Aorta (tissue), 5 donors: ENCODE measurements around the gene TMEM181. TPM values are rescaled to one million over a fixed set of nuclear protein-coding genes. Genes with fewer than 3 reads are reported as not detected.
A peak's percentile ranks its signal among the peaks of the same experiment; 100 is the strongest.

ENCODE experiments used
- ATAC-seq: fragments of 200-7000 bp; cut with Tn5 transposase; one replicate; pipeline ENCODE4 v1.9.1; 2022; ENCODE audit warnings: moderate library complexity; ENCODE audit not compliant: low FRiP score
- DNase-seq, 2 donors: peaks; one replicate each; pipeline ENCODE4 v3.0.0-alpha.2; 2020
- H3K27ac ChIP-seq, 2 donors: one replicate each; pipeline ENCODE4 v1.5.1; 2013; ENCODE audit warnings: low read length in 2 of 2, mild to moderate bottlenecking in 2 of 2, moderate library complexity in 2 of 2, control low read depth in 1 of 2, inconsistent platforms in 1 of 2, low read depth in 1 of 2
- H3K27me3 ChIP-seq, 2 donors: one replicate each; pipeline ENCODE4 v1.6.1; 2013; ENCODE audit warnings: control low read depth in 1 of 2, low read length in 1 of 2, mild to moderate bottlenecking in 1 of 2, moderate library complexity in 1 of 2; ENCODE audit not compliant: insufficient read depth in 2 of 2, control insufficient read depth in 1 of 2
- H3K36me3 ChIP-seq, 2 donors: one replicate each; pipeline ENCODE4 v1.6.1; 2013; ENCODE audit warnings: control low read depth in 1 of 2, low read length in 1 of 2, mild to moderate bottlenecking in 1 of 2; ENCODE audit not compliant: insufficient read depth in 2 of 2, control insufficient read depth in 1 of 2
- H3K4me1 ChIP-seq, 2 donors: one replicate each; pipeline ENCODE4 v1.6.1; 2013; ENCODE audit warnings: low read length in 2 of 2, control low read depth in 1 of 2, mild to moderate bottlenecking in 1 of 2, moderate library complexity in 1 of 2; ENCODE audit not compliant: insufficient read depth in 2 of 2, control insufficient read depth in 1 of 2
- H3K4me3 ChIP-seq, 2 donors: one replicate each; pipeline ENCODE4 v1.5.1; 2013; ENCODE audit warnings: low read length in 2 of 2, control low read depth in 1 of 2, mild to moderate bottlenecking in 1 of 2
- H3K9me3 ChIP-seq: one replicate; pipeline ENCODE4 v1.6.1; 2013; ENCODE audit warnings: mild to moderate bottlenecking, low read length; ENCODE audit not compliant: control insufficient read depth
- WGBS, 2 donors: extraction: QIAGEN DNeasy Blood & Tissue Kit; methylation state at CpG; one replicate each; pipeline ENCODE4 v1.1.7; 2013; 5-methylcytosine and 5-hydroxymethylcytosine counted together
- intact Hi-C, 2 donors: fragments of 100-400 bp; cut with DNase I; formaldehyde crosslinking; loops; one replicate each; pipeline versions ENCODE4 v1.14.2 to v1.15.0; 2022
- polyA plus RNA-seq, 2 donors: library from polyadenylated mRNA; stranded (reverse); fragments of 200-250 nt; gene quantifications; one replicate each; pipeline ENCODE4 v1.2.3, GENCODE V29; 2013
- total RNA-seq, 2 donors: library from RNA; stranded (reverse); fragmentation: NEBNext Ultra II Directional; extraction: Animal tissue kit (Norgen Biotek cat#: 25700); gene quantifications; one replicate each; pipeline ENCODE4 v1.2.1, GENCODE V29; 2021
- donor health status: healthy with polysubstance abuse.
- donor health status: Bipolar disorder and iron deficiency.
- donor health status: DM: no; HTN: no; CAD: no.
- donor health status: DM: no; HTN: no; CAD: no.
- donor health status: DM: yes; HTN: yes; CAD: no.

TMEM181 gene
- total and polyA plus RNA-seq, 4 donors: 7.4 to 25.9 (median 17.9) TPM

GRCh38 chr6:158565482-158566040, 5.7 kb downstream of the TMEM181 start:
- Histone ChIP-seq H3K27me3 (no peaks in the 10 kb centered on the region), H3K27ac (no peak overlapping the region), H3K4me1 (no peaks in the 10 kb centered on the region), H3K36me3 (no peaks in the 10 kb centered on the region), H3K4me3 (no peak overlapping the region), H3K9me3 (no peaks in the 10 kb centered on the region)
- 89 to 90% methylated on average over 14 of the region's 14 CpGs for WGBS, 2 donors
- intact Hi-C loops: loop anchor here in 1 of 2 donors (10.0 kb wide), 1 partner anchor 191 kb away; no protein-coding TSS in a partner anchor
- DNase-seq (no peak), ATAC-seq (no peak)

GRCh38 chr6:158566207-158566818, 6.4 kb downstream of the TMEM181 start:
- no peak for DNase-seq
- WGBS, 2 donors: 96% methylated on average over 9 of the region's 9 CpGs
- intact Hi-C loops: loop anchor here in 1 of 2 donors (10.0 kb wide), 1 partner anchor 192 kb away; no protein-coding TSS in a partner anchor

GRCh38 chr6:158567152-158567551, 7.3 kb downstream of the TMEM181 start:
- Histone ChIP-seq H3K36me3 (no peaks in the 10 kb centered on the region), H3K4me1 (no peaks in the 10 kb centered on the region), H3K27me3 (no peaks in the 10 kb centered on the region), H3K4me3 (no peak overlapping the region), H3K27ac (no peak overlapping the region), H3K9me3 (no peaks in the 10 kb centered on the region)
- 91 to 92% methylated on average over 10 of the region's 10 CpGs for WGBS, 2 donors
- intact Hi-C loops: loop anchor here in 1 of 2 donors (10.0 kb wide), 1 partner anchor 192 kb away; no protein-coding TSS in a partner anchor
- no peak for ATAC-seq
- DNase-seq: no peak

More at GRCh38 chr6:158566207-158566818, 6.4 kb downstream of the TMEM181 start:
- Histone ChIP-seq H3K4me1 (no peaks in the 10 kb centered on the region), H3K36me3 (no peaks in the 10 kb centered on the region), H3K9me3 (no peaks in the 10 kb centered on the region), H3K4me3 (no peak overlapping the region), H3K27me3 (no peaks in the 10 kb centered on the region), H3K27ac (no peak overlapping the region)
- ATAC-seq: no peak

- ATAC-seq (no peak), DNase-seq (no peak)
- intact Hi-C loops: loop anchor here in 1 of 2 donors (10.0 kb wide), 1 partner anchor 193 kb away; no protein-coding TSS in a partner anchor
- Histone ChIP-seq H3K27me3 (no peaks in the 10 kb centered on the region), H3K4me3 (no peak overlapping the region), H3K4me1 (no peaks in the 10 kb centered on the region), H3K27ac (no peak overlapping the region), H3K36me3 (no peaks in the 10 kb centered on the region), H3K9me3 (no peaks in the 10 kb centered on the region)
- 83 to 89% methylated on average over 12 of the region's 12 CpGs for WGBS, 2 donors
Measured at GRCh38 chr6:158567871-158568401, 8.0 kb downstream of the TMEM181 start.

- DNase-seq (no peak), ATAC-seq (no peak)
- intact Hi-C loops: loop anchor here in 1 of 2 donors (10.0 kb wide), 1 partner anchor 194 kb away; no protein-coding TSS in a partner anchor
- H3K27me3 ChIP-seq: no peaks in the 10 kb centered on the region
- no peaks in the 10 kb centered on the region for H3K9me3 ChIP-seq
- no peaks in the 10 kb centered on the region for H3K36me3 ChIP-seq
- H3K27ac ChIP-seq: no peak overlapping the region
- WGBS, 2 donors: 86 to 90% methylated on average over 5 of the region's 5 CpGs
- no peak overlapping the region for H3K4me3 ChIP-seq
- no peaks in the 10 kb centered on the region for H3K4me1 ChIP-seq
Measured at GRCh38 chr6:158568549-158568948, 8.7 kb downstream of the TMEM181 start.

- intact Hi-C loops: loop anchor here in 1 of 2 donors (10.0 kb wide), 1 partner anchor 194 kb away; no protein-coding TSS in a partner anchor
- WGBS, 2 donors: 89% methylated on average over 9 of the region's 9 CpGs
Measured at GRCh38 chr6:158569036-158569435, 9.1 kb downstream of the TMEM181 start.

GRCh38 chr6:158570681-158570962, 10.7 kb downstream of the TMEM181 start:
- Histone ChIP-seq H3K27ac (no peak overlapping the region), H3K4me1 (no peaks in the 10 kb centered on the region), H3K36me3 (no peaks in the 10 kb centered on the region), H3K9me3 (no peaks in the 10 kb centered on the region), H3K4me3 (no peak overlapping the region), H3K27me3 (no peaks in the 10 kb centered on the region)
- intact Hi-C loops: no loop called here
- DNase-seq: no peak
- no peak for ATAC-seq
- 95 to 96% methylated on average over 3 of the region's 3 CpGs for WGBS, 2 donors

More at GRCh38 chr6:158569036-158569435, 9.1 kb downstream of the TMEM181 start:
- ATAC-seq: no peak
- no peaks in the 10 kb centered on the region for H3K4me1 ChIP-seq
- no peak for DNase-seq
- H3K9me3 ChIP-seq: no peaks in the 10 kb centered on the region
- no peaks in the 10 kb centered on the region for H3K27me3 ChIP-seq
- no peak overlapping the region for H3K27ac ChIP-seq
- no peak overlapping the region for H3K4me3 ChIP-seq
- no peaks in the 10 kb centered on the region for H3K36me3 ChIP-seq

GRCh38 chr6:158571826-158572652, 12.1 kb downstream of the TMEM181 start:
- Histone ChIP-seq H3K27ac (no peak overlapping the region), H3K9me3 (no peaks in the 10 kb centered on the region), H3K27me3 (no peaks in the 10 kb centered on the region), H3K4me1 (no peaks in the 10 kb centered on the region), H3K4me3 (no peak overlapping the region), H3K36me3 (no peaks in the 10 kb centered on the region)
- WGBS, 2 donors: 90 to 91% methylated on average over 25 to 26 of the region's 26 CpGs
- intact Hi-C loops: no loop called here
- DNase-seq: no peak
- peak; percentile 19 for ATAC-seq
